ENCODE data around the gene CACNA2D2.

DNA sequence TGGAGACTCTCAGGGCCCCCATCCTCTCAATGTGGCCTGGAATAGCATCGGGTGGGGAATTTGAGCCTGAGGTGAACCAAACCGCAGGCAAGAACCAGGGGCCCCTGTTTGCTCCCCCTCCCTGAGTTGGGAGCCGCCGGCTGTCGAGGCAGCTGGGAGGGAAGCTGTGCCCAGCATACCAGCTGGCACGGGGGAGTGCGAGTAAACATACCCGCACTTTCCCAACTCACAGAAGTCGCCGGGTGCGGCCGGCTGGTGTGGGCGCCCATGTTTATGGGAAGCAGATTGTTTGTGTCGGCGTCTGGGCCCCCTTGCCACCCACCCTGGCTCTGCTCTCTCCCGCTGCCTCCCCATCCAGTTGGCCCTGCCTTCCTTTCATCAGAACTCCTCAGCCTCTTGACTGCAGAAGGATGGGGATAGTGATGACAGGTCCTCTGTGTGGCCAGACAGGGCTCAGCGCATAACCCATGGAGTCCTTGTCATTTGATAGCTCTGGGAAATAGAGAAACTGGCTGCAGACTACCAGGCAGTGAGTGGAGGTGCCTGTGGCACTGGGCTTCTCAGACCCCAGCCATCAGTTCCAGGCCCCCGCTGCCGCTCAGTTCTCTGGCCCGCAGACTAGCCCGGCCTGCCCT lies 60.4 kb downstream of the CACNA2D2 start:
- no peak for TF ChIP-seq POLR2AphosphoS5 (IDR thresholded peaks at IDR 0.05)
- TF ChIP-seq CTCF (IDR thresholded peaks at IDR 0.05): no peak
- no peak for TF ChIP-seq POLR2A (IDR thresholded peaks at IDR 0.05)
